NT2/D1 (cell line): Measurements from ENCODE around the gene TNP2.

ENCODE experiments used
- YY1 ChIP-seq: IDR thresholded peaks from 2 replicates; pipeline ENCODE4 v1.6.1; 2011; ENCODE audit not compliant: insufficient read length, insufficient read depth
- ZNF274 ChIP-seq: IDR thresholded peaks from 2 replicates; pipeline ENCODE4 v1.6.1; 2011; ENCODE audit warnings: mild to moderate bottlenecking, low read depth, low read length

GRCh38 chr16:11253009-11253994, 15.8 kb downstream of the TNP2 start:
- no peak for TF ChIP-seq YY1
- TF ChIP-seq ZNF274, result no peak
